ENCODE data around the gene KAZALD1. TPM values are rescaled to one million over a fixed set of nuclear protein-coding genes. Genes with fewer than 3 reads are reported as not detected.

KAZALD1 gene
- total RNA-seq (0.34 and 0.51 TPM in 2 replicates), polyA plus RNA-seq (0.37 TPM in 1 of 2 replicates, not detected in the other), polyA minus RNA-seq (0.57 TPM in 1 of 2 replicates, not detected in the other)
- total RNA-seq (2013), result 0.86 TPM

DNA sequence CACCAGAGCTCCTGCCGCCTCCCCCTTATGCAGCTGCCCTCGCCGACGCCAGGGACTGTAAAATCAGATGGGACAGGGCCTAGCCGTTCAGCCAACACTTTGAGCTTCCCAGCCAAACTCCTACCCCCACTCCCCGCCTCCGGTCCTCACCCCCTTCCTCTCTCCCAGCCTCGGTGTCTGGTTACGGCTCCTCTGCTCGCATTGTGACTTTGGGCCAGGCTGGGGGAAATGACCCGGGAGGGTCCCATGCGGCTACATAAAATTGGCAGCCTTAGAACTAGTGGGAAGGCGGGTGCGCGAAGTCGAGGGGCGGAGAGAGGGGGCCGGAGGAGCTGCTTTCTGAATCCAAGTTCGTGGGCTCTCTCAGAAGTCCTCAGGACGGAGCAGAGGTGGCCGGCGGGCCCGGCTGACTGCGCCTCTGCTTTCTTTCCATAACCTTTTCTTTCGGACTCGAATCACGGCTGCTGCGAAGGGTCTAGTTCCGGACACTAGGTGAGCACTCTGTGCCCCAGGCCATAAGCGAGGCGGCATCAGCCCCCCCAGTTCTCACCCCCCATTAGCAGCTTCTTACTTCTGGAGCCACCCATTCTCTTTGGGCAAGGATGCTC is at the start of gene KAZALD1:
Gene KAZALD1 (plus strand): TSS at position 366 of the 608 bp plus-strand sequence. CDS start 604 bp downstream, outside the sequence.
- ATAC-seq (ENCODE audit: low read depth), result peak; percentile 8
- Mint-ChIP-seq H3K9me3 (ENCODE audit: insufficient read depth) (no peaks in the 10 kb centered on the region), H3K4me3 (peak within 1 kb of the TSS; percentile 97), H3K27ac (peak within 1 kb of the TSS; percentile 94), H3K4me1 (peaks cover 47% of the 10 kb centered on the region), H3K27me3 (peaks cover 22% of the 10 kb centered on the region)
- Histone ChIP-seq H3K27me3 (replicated peaks in 1 of 4; ENCODE audit: control extremely low read depth in 1 of 4, control insufficient read depth in 3 of 4, insufficient read depth in 4 of 4, low read length in 3 of 4) (peaks cover 0 to 44% (median 17%) of the 10 kb centered on the region in 4 experiments), H3K79me2 (ENCODE audit: control insufficient read depth, insufficient read depth, low read length) (no peaks in the 10 kb centered on the region), H2AFZ (ENCODE audit: insufficient read depth, low read depth, low read length, poor library complexity, severe bottlenecking) (peak within 1 kb of the TSS; percentile 95), H3K4me2 (replicated peaks; ENCODE audit: low read depth, low read length, poor library complexity, severe bottlenecking) (peak within 1 kb of the TSS; percentile 72), H3K4me1 (ENCODE audit: control insufficient read depth in 2 of 2, insufficient read depth in 2 of 2, low read length in 2 of 2) (peaks cover 43 to 51% of the 10 kb centered on the region in 2 donors), H3K36me3 (replicated peaks in 1 of 2; ENCODE audit: control extremely low read depth in 1 of 2, control insufficient read depth in 1 of 2, extremely low read depth in 1 of 2, insufficient read depth in 2 of 2, low read length in 1 of 2) (no peaks in the 10 kb centered on the region), H3K4me3 (ENCODE audit: control extremely low read depth in 1 of 5, extremely low read depth in 1 of 5, insufficient read depth in 1 of 5, low read depth in 2 of 5, low read length in 4 of 5) (peak within 1 kb of the TSS; percentile 93 to 100 (median 97)), H3K9me3 (ENCODE audit: control extremely low read depth in 1 of 3, control insufficient read depth in 2 of 3, insufficient read depth in 1 of 3, low read length in 2 of 3) (peaks cover 0 to 6% (median 0%) of the 10 kb centered on the region in 3 donors), H4K20me1 (ENCODE audit: control insufficient read depth, insufficient read depth, low read length, poor library complexity, severe bottlenecking) (peaks cover 5% of the 10 kb centered on the region), H3K27ac (ENCODE audit: low read length in 2 of 2) (peak within 1 kb of the TSS; percentile 79 to 85), H3K9ac (ENCODE audit: low read length) (peak within 1 kb of the TSS; percentile 86)
- intact Hi-C loops (cut with micrococcal nuclease), result loop anchor here (2.0 to 10.0 kb wide), 4 partner anchors 63 to 996 kb away; partner anchors contain the start of gene ARMH3
- WGBS (ENCODE audit: insufficient coverage), result 25% methylated on average over 29 of the region's 31 CpGs
- TF ChIP-seq EZH2 (IDR thresholded peaks at IDR 0.05; ENCODE audit: borderline replicate concordance, insufficient read depth, low read depth, low read length, poor library complexity, severe bottlenecking), result no peak
- TF ChIP-seq, protein P1, sequence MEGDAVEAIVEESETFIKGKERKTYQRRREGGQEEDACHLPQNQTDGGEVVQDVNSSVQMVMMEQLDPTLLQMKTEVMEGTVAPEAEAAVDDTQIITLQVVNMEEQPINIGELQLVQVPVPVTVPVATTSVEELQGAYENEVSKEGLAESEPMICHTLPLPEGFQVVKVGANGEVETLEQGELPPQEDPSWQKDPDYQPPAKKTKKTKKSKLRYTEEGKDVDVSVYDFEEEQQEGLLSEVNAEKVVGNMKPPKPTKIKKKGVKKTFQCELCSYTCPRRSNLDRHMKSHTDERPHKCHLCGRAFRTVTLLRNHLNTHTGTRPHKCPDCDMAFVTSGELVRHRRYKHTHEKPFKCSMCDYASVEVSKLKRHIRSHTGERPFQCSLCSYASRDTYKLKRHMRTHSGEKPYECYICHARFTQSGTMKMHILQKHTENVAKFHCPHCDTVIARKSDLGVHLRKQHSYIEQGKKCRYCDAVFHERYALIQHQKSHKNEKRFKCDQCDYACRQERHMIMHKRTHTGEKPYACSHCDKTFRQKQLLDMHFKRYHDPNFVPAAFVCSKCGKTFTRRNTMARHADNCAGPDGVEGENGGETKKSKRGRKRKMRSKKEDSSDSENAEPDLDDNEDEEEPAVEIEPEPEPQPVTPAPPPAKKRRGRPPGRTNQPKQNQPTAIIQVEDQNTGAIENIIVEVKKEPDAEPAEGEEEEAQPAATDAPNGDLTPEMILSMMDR (IDR thresholded peaks at IDR 0.05), result no peak
- DNase-seq, result no peak
- POLR2A ChIA-PET, result interaction anchor here (0.6 to 3.8 kb wide), 6 partner anchors 9 to 712 kb away, joined by 3 to 20 read pairs (median 4); partner anchors contain the start of genes PDZD7 and SFXN3
- CTCF ChIA-PET, result interaction anchor here (0.6 to 16.1 kb wide), 9 partner anchors 8 to 81 kb away, joined by 3 to 306 read pairs (median 8); partner anchors contain the start of genes PDZD7 and SFXN3

Measured in B cell (primary cell).